HepG2 (cell line): ENCODE measurements around the gene TGIF1. TPM values are rescaled to one million over a fixed set of nuclear protein-coding genes. Genes with fewer than 3 reads are reported as not detected.

ENCODE experiments used
- BCL6 ChIP-seq: IDR thresholded peaks from 2 replicates; pipeline ENCODE4 v1.6.1; 2016; ENCODE audit warnings: missing genetic modification reagents, missing compliant biosample characterization
- GABPB1 ChIP-seq: IDR thresholded peaks from 2 replicates; pipeline ENCODE4 v1.6.1; 2016; ENCODE audit warnings: mild to moderate bottlenecking, missing genetic modification reagents, moderate library complexity, missing compliant biosample characterization
- HNRNPL ChIP-seq: fragments of 200-400 bp; formaldehyde crosslinking; IDR thresholded peaks from 2 replicates; pipeline ENCODE4 v1.6.1; 2017; ENCODE audit warnings: mild to moderate bottlenecking, low read depth, low read length
- HOXA3 ChIP-seq: sonication (generic); formaldehyde crosslinking; IDR thresholded peaks from 2 replicates; pipeline ENCODE4 v1.5.0; 2020; ENCODE audit warnings: missing genetic modification reagents
- KDM5B ChIP-seq: sonication (generic); formaldehyde crosslinking; IDR thresholded peaks from 2 replicates; pipeline ENCODE4 v1.4.0; 2020; ENCODE audit warnings: missing genetic modification reagents, mild to moderate bottlenecking, borderline replicate concordance
- NPAS2 ChIP-seq: sonication (generic); formaldehyde crosslinking; IDR thresholded peaks from 2 replicates; pipeline ENCODE4 v1.8.0; 2022; ENCODE audit warnings: mild to moderate bottlenecking, missing genetic modification reagents, borderline replicate concordance
- POLR2AphosphoS5 ChIP-seq: IDR thresholded peaks from 2 replicates; pipeline ENCODE4 v1.6.1; 2012; ENCODE audit warnings: low read depth, low read length
- POLR2G ChIP-seq: fragments of 200-400 bp; formaldehyde crosslinking; IDR thresholded peaks from 2 replicates; pipeline ENCODE4 v1.6.1; 2018; ENCODE audit warnings: mild to moderate bottlenecking, low read depth, low read length, moderate library complexity
- SATB2 ChIP-seq: sonication (generic); formaldehyde crosslinking; IDR thresholded peaks from 2 replicates; pipeline ENCODE4 v1.5.0; 2020; ENCODE audit warnings: missing genetic modification reagents
- SSRP1 ChIP-seq: IDR thresholded peaks from 2 replicates; pipeline ENCODE4 v1.6.1; 2016; ENCODE audit warnings: control low read depth
- ZNF335 ChIP-seq: sonication (generic); formaldehyde crosslinking; IDR thresholded peaks from 2 replicates; pipeline ENCODE4 v1.4.0; 2020; ENCODE audit warnings: missing genetic modification reagents
- ZNF431 ChIP-seq: sonication (generic); formaldehyde crosslinking; IDR thresholded peaks from 2 replicates; pipeline ENCODE4 v1.9.0; 2022; ENCODE audit warnings: missing genetic modification reagents, low read depth, mild to moderate bottlenecking, borderline replicate concordance
- ZNF570 ChIP-seq: sonication (generic); formaldehyde crosslinking; IDR thresholded peaks from 2 replicates; pipeline ENCODE4 v1.4.0; 2020; ENCODE audit warnings: mild to moderate bottlenecking, missing genetic modification reagents, borderline replicate concordance
- ZNF619 ChIP-seq: sonication (generic); formaldehyde crosslinking; IDR thresholded peaks from 2 replicates; pipeline ENCODE4 v1.4.0; 2020; ENCODE audit warnings: mild to moderate bottlenecking, missing genetic modification reagents
- ZNF724P ChIP-seq: sonication (generic); formaldehyde crosslinking; IDR thresholded peaks from 2 replicates; pipeline ENCODE4 v1.8.0; 2022; ENCODE audit warnings: missing genetic modification reagents, borderline replicate concordance
- ZNF792 ChIP-seq: IDR thresholded peaks from 2 replicates; pipeline ENCODE4 v1.6.1; 2016
- polyA plus RNA-seq, 8 experiments: library from polyadenylated mRNA; depleted of rRNA in 3 of 8; stranded (reverse) in 7 of 8; unstranded in 1 of 8; fragments of >200 nt; fragmentation: Illumina TruSeq in 4 of 8; extraction: Trizol in 4 of 8; gene quantifications; 2 replicates each; pipeline versions ENCODE4 v1.2.1 to v1.2.3, GENCODE V29; 2011 to 2016; ENCODE audit warnings: low read depth in 4 of 8, missing spikeins in 1 of 8, mixed read lengths in 1 of 8; ENCODE audit not compliant: insufficient read depth in 1 of 8
- total RNA-seq, 5 experiments: library from RNA; depleted of rRNA; stranded (reverse); fragments of >200 nt; fragmentation: Illumina TruSeq; extraction: Trizol; gene quantifications; 2 replicates each; pipeline ENCODE4 v1.2.3, GENCODE V29; 2016; ENCODE audit warnings: low read depth in 1 of 5
- TF ChIP-seq, protein P1 (sequence below): sonication (generic); formaldehyde crosslinking; IDR thresholded peaks from 2 replicates; pipeline ENCODE4 v1.9.0; 2021; ENCODE audit warnings: missing genetic modification reagents, borderline replicate concordance
- TF ChIP-seq, protein P2 (sequence below): sonication (generic); formaldehyde crosslinking; IDR thresholded peaks from 2 replicates; pipeline ENCODE4 v1.5.0; 2020; ENCODE audit warnings: missing genetic modification reagents
- TF ChIP-seq, protein P3 (sequence below): sonication (generic); formaldehyde crosslinking; IDR thresholded peaks from 2 replicates; pipeline ENCODE4 v1.4.0; 2020; ENCODE audit warnings: mild to moderate bottlenecking, low read depth, missing genetic modification reagents
- TF ChIP-seq, protein P4 (sequence below), 2 experiments: sonication (generic) in 1 of 2; formaldehyde crosslinking in 1 of 2; IDR thresholded peaks; 2 replicates each; pipeline versions ENCODE4 v1.4.0 to v1.6.1; 2018 to 2020; ENCODE audit warnings: missing genetic modification reagents in 2 of 2, borderline replicate concordance in 1 of 2, low read depth in 1 of 2, mild to moderate bottlenecking in 1 of 2, missing biosample characterization in 1 of 2
- TF ChIP-seq, protein P5 (sequence below): conservative IDR thresholded peaks from 2 replicates; pipeline ENCODE4 v1.6.1; 2018; ENCODE audit warnings: missing genetic modification reagents

Gene TGIF1
- total and polyA plus RNA-seq, 2 of the 13 experiments (the other 11 are each of a cell fraction or from before 2014, with no cell fraction given), result 50.0 to 76.1 TPM

DNA sequence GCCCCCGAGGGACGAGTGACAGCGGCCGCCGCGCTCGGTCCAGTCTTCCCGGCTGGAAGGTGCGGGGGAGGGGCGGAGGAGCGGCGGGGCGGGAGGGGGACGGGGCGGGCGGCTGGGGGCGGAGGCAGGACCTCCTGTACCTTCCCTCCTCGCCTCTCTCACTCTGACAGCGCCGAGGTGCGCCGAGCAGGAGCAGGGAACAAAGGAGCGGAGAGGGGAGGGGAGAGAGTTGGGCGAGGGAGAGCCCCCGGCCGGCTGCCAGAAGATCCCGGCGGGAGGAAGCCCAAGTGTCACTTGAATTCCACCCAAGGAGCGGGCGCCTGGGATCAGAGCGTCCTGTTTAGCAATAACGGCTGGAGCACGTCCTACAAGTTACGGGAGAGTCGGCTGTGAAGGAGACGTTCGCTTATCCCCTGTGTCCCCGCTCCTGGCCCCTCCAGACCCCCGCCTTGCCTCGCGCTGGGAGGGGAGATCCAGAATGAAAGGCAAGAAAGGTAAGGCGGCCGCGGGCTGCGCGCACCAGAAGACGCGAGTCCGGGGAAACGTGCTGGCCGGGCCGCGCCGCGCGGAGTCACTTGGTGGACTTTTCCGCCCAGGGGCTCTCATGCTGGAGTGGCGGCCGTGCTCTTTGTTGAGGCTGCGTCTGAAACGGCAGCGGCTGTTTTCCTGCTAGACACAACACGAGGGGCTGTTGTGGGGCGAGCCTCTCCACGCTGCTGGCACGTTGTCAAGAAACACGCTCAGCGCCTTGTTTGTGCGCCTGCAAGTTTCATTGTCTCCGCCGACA is at the start of gene TGIF1 (continued):
- TF ChIP-seq GABPB1 (peak; percentile 23; the same call in 1 of the 2 replicates), HNRNPL (peak; percentile 80; the same call in 1 of the 2 replicates), ZNF431 (CRISPR knock-in tag) (0 out of 2 replicates have a peak, but pooled peaks have one; percentile 39), POLR2AphosphoS5 (peak; percentile 84), SSRP1 (CRISPR knock-in tag) (no peak), ZNF570 (no peak), ZNF619 (no peak), HOXA3 (CRISPR knock-in tag) (0 out of 2 replicates have a peak, but pooled peaks have one; percentile 24), BCL6 (0 out of 2 replicates have a peak, but pooled peaks have one; percentile 10), ZNF792 (CRISPR knock-in tag) (peak; percentile 35; the same call in 1 of the 2 replicates), NPAS2 (CRISPR knock-in tag) (no peak), ZNF724P (0 out of 2 replicates have a peak, but pooled peaks have one; percentile 9), POLR2G (peak; percentile 88), KDM5B (CRISPR knock-in tag) (peak; percentile 19; the same call in 1 of the 2 replicates), ZNF335 (no peak), SATB2 (CRISPR knock-in tag) (0 out of 2 replicates have a peak, but pooled peaks have one; percentile 63)
- TF ChIP-seq, protein P1, sequence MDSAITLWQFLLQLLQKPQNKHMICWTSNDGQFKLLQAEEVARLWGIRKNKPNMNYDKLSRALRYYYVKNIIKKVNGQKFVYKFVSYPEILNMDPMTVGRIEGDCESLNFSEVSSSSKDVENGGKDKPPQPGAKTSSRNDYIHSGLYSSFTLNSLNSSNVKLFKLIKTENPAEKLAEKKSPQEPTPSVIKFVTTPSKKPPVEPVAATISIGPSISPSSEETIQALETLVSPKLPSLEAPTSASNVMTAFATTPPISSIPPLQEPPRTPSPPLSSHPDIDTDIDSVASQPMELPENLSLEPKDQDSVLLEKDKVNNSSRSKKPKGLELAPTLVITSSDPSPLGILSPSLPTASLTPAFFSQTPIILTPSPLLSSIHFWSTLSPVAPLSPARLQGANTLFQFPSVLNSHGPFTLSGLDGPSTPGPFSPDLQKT (CRISPR knock-in tag), result no peak
- TF ChIP-seq, protein P2, sequence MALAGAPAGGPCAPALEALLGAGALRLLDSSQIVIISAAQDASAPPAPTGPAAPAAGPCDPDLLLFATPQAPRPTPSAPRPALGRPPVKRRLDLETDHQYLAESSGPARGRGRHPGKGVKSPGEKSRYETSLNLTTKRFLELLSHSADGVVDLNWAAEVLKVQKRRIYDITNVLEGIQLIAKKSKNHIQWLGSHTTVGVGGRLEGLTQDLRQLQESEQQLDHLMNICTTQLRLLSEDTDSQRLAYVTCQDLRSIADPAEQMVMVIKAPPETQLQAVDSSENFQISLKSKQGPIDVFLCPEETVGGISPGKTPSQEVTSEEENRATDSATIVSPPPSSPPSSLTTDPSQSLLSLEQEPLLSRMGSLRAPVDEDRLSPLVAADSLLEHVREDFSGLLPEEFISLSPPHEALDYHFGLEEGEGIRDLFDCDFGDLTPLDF (CRISPR knock-in tag), result 0 out of 2 replicates have a peak, but pooled peaks have one; percentile 31
- TF ChIP-seq, protein P3, sequence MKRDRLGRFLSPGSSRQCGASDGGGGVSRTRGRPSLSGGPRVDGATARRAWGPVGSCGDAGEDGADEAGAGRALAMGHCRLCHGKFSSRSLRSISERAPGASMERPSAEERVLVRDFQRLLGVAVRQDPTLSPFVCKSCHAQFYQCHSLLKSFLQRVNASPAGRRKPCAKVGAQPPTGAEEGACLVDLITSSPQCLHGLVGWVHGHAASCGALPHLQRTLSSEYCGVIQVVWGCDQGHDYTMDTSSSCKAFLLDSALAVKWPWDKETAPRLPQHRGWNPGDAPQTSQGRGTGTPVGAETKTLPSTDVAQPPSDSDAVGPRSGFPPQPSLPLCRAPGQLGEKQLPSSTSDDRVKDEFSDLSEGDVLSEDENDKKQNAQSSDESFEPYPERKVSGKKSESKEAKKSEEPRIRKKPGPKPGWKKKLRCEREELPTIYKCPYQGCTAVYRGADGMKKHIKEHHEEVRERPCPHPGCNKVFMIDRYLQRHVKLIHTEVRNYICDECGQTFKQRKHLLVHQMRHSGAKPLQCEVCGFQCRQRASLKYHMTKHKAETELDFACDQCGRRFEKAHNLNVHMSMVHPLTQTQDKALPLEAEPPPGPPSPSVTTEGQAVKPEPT, result 0 out of 2 replicates have a peak, but pooled peaks have one; percentile 56
- TF ChIP-seq, protein P4, sequence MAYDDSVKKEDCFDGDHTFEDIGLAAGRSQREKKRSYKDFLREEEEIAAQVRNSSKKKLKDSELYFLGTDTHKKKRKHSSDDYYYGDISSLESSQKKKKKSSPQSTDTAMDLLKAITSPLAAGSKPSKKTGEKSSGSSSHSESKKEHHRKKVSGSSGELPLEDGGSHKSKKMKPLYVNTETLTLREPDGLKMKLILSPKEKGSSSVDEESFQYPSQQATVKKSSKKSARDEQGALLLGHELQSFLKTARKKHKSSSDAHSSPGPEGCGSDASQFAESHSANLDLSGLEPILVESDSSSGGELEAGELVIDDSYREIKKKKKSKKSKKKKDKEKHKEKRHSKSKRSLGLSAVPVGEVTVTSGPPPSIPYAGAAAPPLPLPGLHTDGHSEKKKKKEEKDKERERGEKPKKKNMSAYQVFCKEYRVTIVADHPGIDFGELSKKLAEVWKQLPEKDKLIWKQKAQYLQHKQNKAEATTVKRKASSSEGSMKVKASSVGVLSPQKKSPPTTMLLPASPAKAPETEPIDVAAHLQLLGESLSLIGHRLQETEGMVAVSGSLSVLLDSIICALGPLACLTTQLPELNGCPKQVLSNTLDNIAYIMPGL (CRISPR knock-in tag; IDR thresholded peaks at IDR 0.05; ENCODE audit: borderline replicate concordance in 1 of 2, low read depth in 1 of 2), result peak; percentile 4 to 60; a peak in 2 of 4 replicates
- TF ChIP-seq, protein P5, sequence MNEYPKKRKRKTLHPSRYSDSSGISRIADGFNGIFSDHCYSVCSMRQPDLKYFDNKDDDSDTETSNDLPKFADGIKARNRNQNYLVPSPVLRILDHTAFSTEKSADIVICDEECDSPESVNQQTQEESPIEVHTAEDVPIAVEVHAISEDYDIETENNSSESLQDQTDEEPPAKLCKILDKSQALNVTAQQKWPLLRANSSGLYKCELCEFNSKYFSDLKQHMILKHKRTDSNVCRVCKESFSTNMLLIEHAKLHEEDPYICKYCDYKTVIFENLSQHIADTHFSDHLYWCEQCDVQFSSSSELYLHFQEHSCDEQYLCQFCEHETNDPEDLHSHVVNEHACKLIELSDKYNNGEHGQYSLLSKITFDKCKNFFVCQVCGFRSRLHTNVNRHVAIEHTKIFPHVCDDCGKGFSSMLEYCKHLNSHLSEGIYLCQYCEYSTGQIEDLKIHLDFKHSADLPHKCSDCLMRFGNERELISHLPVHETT (CRISPR knock-in tag), result peak; percentile 35; the same call in 1 of the 2 replicates
